ENCODE data around the gene LUZP2.

Gene LUZP2

GRCh38 chr11:24714601-24715000 lies 217.7 kb downstream of the LUZP2 start:
- H3F3A ChIP-seq (ENCODE audit: control insufficient read depth, insufficient read depth) = no peaks in the 10 kb centered on the region
- no peaks in the 10 kb centered on the region for H3K9me3 ChIP-seq (ENCODE audit: control insufficient read depth, insufficient read depth, low read length)
- H3K4me2 ChIP-seq (ENCODE audit: low read length) = no peak overlapping the region
- no peak overlapping the region for H3K4me3 ChIP-seq (ENCODE audit: low read length)
- H3K36me3 ChIP-seq (ENCODE audit: control insufficient read depth, low read length) = no peaks in the 10 kb centered on the region
- no peak for TF ChIP-seq CTCF (IDR thresholded peaks at IDR 0.05; ENCODE audit: low read depth, low read length, poor library complexity, severe bottlenecking)
- no peaks in the 10 kb centered on the region for H3K4me1 ChIP-seq (ENCODE audit: control insufficient read depth, low read length)
- H3K27ac ChIP-seq (ENCODE audit: low read depth, low read length) = no peak overlapping the region
- no peaks in the 10 kb centered on the region for H3K79me2 ChIP-seq (ENCODE audit: control insufficient read depth, low read length)
- no peaks in the 10 kb centered on the region for H3K27me3 ChIP-seq (ENCODE audit: control insufficient read depth, low read length)
- no peaks in the 10 kb centered on the region for H3K9me2 ChIP-seq (replicated peaks; ENCODE audit: control insufficient read depth, low read length)
- no peaks in the 10 kb centered on the region for H4K20me1 ChIP-seq (ENCODE audit: control insufficient read depth, insufficient read depth, low read depth, low read length)

GRCh38 chr11:24716403-24716802 lies 219.6 kb downstream of the LUZP2 start:
- no peaks in the 10 kb centered on the region for H3K36me3 ChIP-seq (ENCODE audit: control insufficient read depth, low read length)
- TF ChIP-seq CTCF (IDR thresholded peaks at IDR 0.05; ENCODE audit: low read depth, low read length, poor library complexity, severe bottlenecking) (no peak), EZH2phosphoT487 (IDR thresholded peaks at IDR 0.05; ENCODE audit: borderline replicate concordance, low read length) (no peak)
- H3K4me1 ChIP-seq (ENCODE audit: control insufficient read depth, low read length) = no peaks in the 10 kb centered on the region
- no peaks in the 10 kb centered on the region for H3K27me3 ChIP-seq (ENCODE audit: control insufficient read depth, low read length)
- no peaks in the 10 kb centered on the region for H3K9me3 ChIP-seq (ENCODE audit: control insufficient read depth, insufficient read depth, low read length)
- no peak overlapping the region for H3K4me2 ChIP-seq (ENCODE audit: low read length)
- H4K20me1 ChIP-seq (ENCODE audit: control insufficient read depth, insufficient read depth, low read depth, low read length) = no peaks in the 10 kb centered on the region
- no peaks in the 10 kb centered on the region for H3K79me2 ChIP-seq (ENCODE audit: control insufficient read depth, low read length)
- H3K27ac ChIP-seq (ENCODE audit: low read depth, low read length) = no peak overlapping the region
- H3F3A ChIP-seq (ENCODE audit: control insufficient read depth, insufficient read depth) = no peaks in the 10 kb centered on the region
- H3K9me2 ChIP-seq (replicated peaks; ENCODE audit: control insufficient read depth, low read length) = no peaks in the 10 kb centered on the region
- no peak overlapping the region for H3K4me3 ChIP-seq (ENCODE audit: low read length)

- H3F3A ChIP-seq (ENCODE audit: control insufficient read depth, insufficient read depth) = no peaks in the 10 kb centered on the region
- no peaks in the 10 kb centered on the region for H4K20me1 ChIP-seq (ENCODE audit: control insufficient read depth, insufficient read depth, low read depth, low read length)
- H3K27ac ChIP-seq (ENCODE audit: low read depth, low read length) = no peak overlapping the region
- H3K4me1 ChIP-seq (ENCODE audit: control insufficient read depth, low read length) = no peaks in the 10 kb centered on the region
- H3K79me2 ChIP-seq (ENCODE audit: control insufficient read depth, low read length) = no peaks in the 10 kb centered on the region
- no peak overlapping the region for H3K4me2 ChIP-seq (ENCODE audit: low read length)
- H3K36me3 ChIP-seq (ENCODE audit: control insufficient read depth, low read length) = no peaks in the 10 kb centered on the region
- no peaks in the 10 kb centered on the region for H3K27me3 ChIP-seq (ENCODE audit: control insufficient read depth, low read length)
- no peaks in the 10 kb centered on the region; the same call in 1 of the 2 replicates for H3K9me2 ChIP-seq (replicated peaks; ENCODE audit: control insufficient read depth, low read length)
- H3K4me3 ChIP-seq (ENCODE audit: low read length) = no peak overlapping the region
- TF ChIP-seq CTCF (IDR thresholded peaks at IDR 0.05; ENCODE audit: low read depth, low read length, poor library complexity, severe bottlenecking) (no peak), EZH2phosphoT487 (IDR thresholded peaks at IDR 0.05; ENCODE audit: borderline replicate concordance, low read length) (no peak)
- H3K9me3 ChIP-seq (ENCODE audit: control insufficient read depth, insufficient read depth, low read length) = no peaks in the 10 kb centered on the region
Observed at GRCh38 chr11:24723231-24723630, 226.4 kb downstream of the LUZP2 start.

- H3K9me3 ChIP-seq (ENCODE audit: control insufficient read depth, insufficient read depth, low read length) = no peaks in the 10 kb centered on the region
- no peak overlapping the region for H3K4me2 ChIP-seq (ENCODE audit: low read length)
- no peaks in the 10 kb centered on the region for H3K27me3 ChIP-seq (ENCODE audit: control insufficient read depth, low read length)
- H3K4me1 ChIP-seq (ENCODE audit: control insufficient read depth, low read length) = no peaks in the 10 kb centered on the region
- H3K9me2 ChIP-seq (replicated peaks; ENCODE audit: control insufficient read depth, low read length) = no peaks in the 10 kb centered on the region; the same call in 1 of the 2 replicates
- TF ChIP-seq CTCF (IDR thresholded peaks at IDR 0.05; ENCODE audit: low read depth, low read length, poor library complexity, severe bottlenecking) = no peak
- TF ChIP-seq EZH2phosphoT487 (IDR thresholded peaks at IDR 0.05; ENCODE audit: borderline replicate concordance, low read length) = no peak
- no peaks in the 10 kb centered on the region for H3K79me2 ChIP-seq (ENCODE audit: control insufficient read depth, low read length)
- no peak overlapping the region for H3K27ac ChIP-seq (ENCODE audit: low read depth, low read length)
- no peaks in the 10 kb centered on the region for H3F3A ChIP-seq (ENCODE audit: control insufficient read depth, insufficient read depth)
- no peaks in the 10 kb centered on the region for H4K20me1 ChIP-seq (ENCODE audit: control insufficient read depth, insufficient read depth, low read depth, low read length)
- no peak overlapping the region for H3K4me3 ChIP-seq (ENCODE audit: low read length)
- H3K36me3 ChIP-seq (ENCODE audit: control insufficient read depth, low read length) = no peaks in the 10 kb centered on the region
Observed at GRCh38 chr11:24731554-24731953, 234.7 kb downstream of the LUZP2 start.

Measured in DOHH2 (cell line).